Measurements from ENCODE around the gene MBOAT1. TPM values are rescaled to one million over a fixed set of nuclear protein-coding genes. Genes with fewer than 3 reads are reported as not detected.
"Not testable (repeated sequence)": the region's sequence is repeated elsewhere in the genome, so short reads cannot be mapped to it uniquely, and the experiment has no call there.

MBOAT1 gene
- total and polyA plus RNA-seq, 7 donors = 0.31 to 2.7 (median 0.84) TPM

DNA sequence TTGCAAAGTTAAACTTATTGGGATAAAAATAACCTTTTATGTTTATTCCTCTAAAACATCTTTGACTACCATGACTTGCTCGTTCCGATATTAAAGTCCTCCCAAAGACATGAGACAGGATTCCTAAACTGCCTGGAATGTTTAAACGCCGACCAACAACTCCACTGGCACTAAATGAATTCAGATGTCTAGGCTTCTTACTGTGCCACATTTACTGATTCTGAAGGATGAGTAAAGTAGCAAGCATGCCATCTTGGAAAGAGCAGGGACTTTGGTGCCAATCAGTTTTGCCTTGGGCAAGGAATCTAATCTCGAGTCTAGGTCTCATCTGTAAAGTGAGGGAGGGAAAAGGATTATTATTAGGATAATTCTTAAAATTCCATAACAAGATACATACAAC is 25.3 kb downstream of the MBOAT1 start:
- Histone ChIP-seq H3K4me1 (no peaks in the 10 kb centered on the region), H3K36me3 (ENCODE audit: insufficient read depth in 1 of 2, low read depth in 1 of 2) (no peaks in the 10 kb centered on the region), H3K27me3 (ENCODE audit: insufficient read depth in 3 of 3, low read length in 2 of 3) (peaks cover 0 to 1% (median 0%) of the 10 kb centered on the region in 3 donors), H3K9me3 (no peaks in the 10 kb centered on the region), H3K4me3 (no peak overlapping the region), H3K27ac (no peak overlapping the region)
- 78 to 89% (median 80%) methylated on average over 5 of the region's 5 CpGs for WGBS, 3 donors
- intact Hi-C loops (cut with DNase I) = no loop called here
- TF ChIP-seq, protein P1, sequence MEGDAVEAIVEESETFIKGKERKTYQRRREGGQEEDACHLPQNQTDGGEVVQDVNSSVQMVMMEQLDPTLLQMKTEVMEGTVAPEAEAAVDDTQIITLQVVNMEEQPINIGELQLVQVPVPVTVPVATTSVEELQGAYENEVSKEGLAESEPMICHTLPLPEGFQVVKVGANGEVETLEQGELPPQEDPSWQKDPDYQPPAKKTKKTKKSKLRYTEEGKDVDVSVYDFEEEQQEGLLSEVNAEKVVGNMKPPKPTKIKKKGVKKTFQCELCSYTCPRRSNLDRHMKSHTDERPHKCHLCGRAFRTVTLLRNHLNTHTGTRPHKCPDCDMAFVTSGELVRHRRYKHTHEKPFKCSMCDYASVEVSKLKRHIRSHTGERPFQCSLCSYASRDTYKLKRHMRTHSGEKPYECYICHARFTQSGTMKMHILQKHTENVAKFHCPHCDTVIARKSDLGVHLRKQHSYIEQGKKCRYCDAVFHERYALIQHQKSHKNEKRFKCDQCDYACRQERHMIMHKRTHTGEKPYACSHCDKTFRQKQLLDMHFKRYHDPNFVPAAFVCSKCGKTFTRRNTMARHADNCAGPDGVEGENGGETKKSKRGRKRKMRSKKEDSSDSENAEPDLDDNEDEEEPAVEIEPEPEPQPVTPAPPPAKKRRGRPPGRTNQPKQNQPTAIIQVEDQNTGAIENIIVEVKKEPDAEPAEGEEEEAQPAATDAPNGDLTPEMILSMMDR (IDR thresholded peaks at IDR 0.05) = no peak
- ATAC-seq (no peak), DNase-seq (no peak)

DNA sequence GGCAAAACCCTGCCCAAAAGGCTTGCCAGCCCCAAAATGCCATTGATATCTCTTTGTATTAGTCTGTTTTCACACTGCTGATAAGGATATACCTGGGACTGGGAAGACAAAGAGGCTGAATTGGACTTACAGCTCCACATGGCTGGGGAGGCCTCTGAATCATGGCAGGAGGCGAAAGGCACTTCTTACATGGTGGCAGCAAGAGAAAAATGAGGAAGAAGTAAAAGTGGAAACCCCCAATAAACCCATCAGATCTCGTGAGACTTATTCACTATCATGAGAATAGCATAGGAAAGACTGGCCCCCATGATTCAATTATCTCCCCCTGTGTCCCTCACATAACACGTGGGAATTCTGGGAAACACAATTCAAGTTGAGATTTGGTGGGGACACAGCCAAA is 28.6 kb downstream of the MBOAT1 start:
- Histone ChIP-seq H3K4me1 (no peaks in the 10 kb centered on the region), H3K9me3 (no peaks in the 10 kb centered on the region), H3K36me3 (ENCODE audit: insufficient read depth in 1 of 2, low read depth in 1 of 2) (no peaks in the 10 kb centered on the region), H3K27ac (no peak overlapping the region), H3K4me3 (no peak overlapping the region), H3K27me3 (ENCODE audit: insufficient read depth in 3 of 3, low read length in 2 of 3) (peaks cover 0 to 1% (median 0%) of the 10 kb centered on the region in 3 donors)
- ATAC-seq = no peak
- DNase-seq = no peak
- intact Hi-C loops (cut with DNase I) = no loop called here
- WGBS, 3 donors = 95 to 100% (median 97%) methylated on average over 3 of the region's 3 CpGs
- TF ChIP-seq, protein P1 (IDR thresholded peaks at IDR 0.05) = no peak

DNA sequence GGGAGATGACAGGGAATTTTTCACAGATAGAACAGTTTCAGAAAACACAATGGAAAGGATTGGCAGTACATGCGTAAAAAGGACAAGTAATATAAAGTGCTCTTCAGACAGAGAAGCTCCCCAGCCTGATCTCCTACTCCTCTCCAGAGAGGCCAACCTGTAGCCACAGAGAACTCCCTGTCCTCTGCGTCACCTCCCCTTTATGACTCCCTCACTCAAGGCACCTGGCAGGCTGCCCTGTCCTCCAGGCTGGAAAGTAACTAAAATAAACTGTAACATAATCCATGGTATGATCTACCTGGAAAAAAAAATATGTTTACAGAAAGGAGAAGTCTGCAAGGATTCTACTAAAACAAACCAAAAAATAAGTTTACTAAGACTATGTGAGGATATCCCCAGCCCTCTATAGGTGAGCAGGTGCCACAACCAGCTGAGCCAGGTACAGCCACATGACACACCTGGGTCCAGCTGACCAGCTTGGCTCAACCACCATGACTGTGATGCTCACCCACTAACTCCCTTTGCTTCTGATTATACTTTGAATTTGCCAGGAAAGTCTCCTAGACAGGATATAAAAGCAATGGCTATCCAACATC is 29.2 kb downstream of the MBOAT1 start:
- H3K27me3 ChIP-seq (ENCODE audit: insufficient read depth in 3 of 3, low read length in 2 of 3) = peaks cover 0 to 1% (median 0%) of the 10 kb centered on the region in 3 donors
- peak in 1 of 2 donors; percentile 23 for DNase-seq
- TF ChIP-seq, protein P1 (IDR thresholded peaks at IDR 0.05) = no peak
- 71 to 83% (median 77%) methylated on average over 2 of the region's 2 CpGs for WGBS, 3 donors
- no peak overlapping the region for H3K27ac ChIP-seq
- H3K4me1 ChIP-seq = no peaks in the 10 kb centered on the region
- intact Hi-C loops (cut with DNase I) = no loop called here
- ATAC-seq = peak; percentile 39 to 83 (median 76)
- H3K36me3 ChIP-seq (ENCODE audit: insufficient read depth in 1 of 2, low read depth in 1 of 2) = no peaks in the 10 kb centered on the region
- no peaks in the 10 kb centered on the region for H3K9me3 ChIP-seq
- H3K4me3 ChIP-seq = no peak overlapping the region

DNA sequence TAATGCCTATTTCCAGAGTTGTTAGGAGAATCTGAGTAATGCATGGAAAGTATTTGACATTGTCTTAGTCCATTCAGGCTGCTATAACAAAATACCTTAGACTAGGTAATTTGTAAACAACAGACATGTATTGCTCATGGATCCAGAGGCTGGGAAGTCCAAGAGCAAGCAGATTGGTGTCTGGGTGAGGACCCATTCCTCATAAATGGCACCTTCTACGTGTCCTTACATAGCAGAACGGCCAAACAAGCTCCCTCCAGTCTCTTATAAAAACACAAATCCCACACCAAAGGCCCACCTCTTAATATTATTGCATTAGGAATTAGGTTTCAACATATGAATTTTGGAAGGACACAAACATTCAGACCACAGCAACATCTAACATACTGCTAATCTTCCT is 30.2 kb downstream of the MBOAT1 start:
- intact Hi-C loops (cut with DNase I) = no loop called here
- H3K27me3 ChIP-seq (ENCODE audit: insufficient read depth in 3 of 3, low read length in 2 of 3) = peaks cover 0 to 1% (median 0%) of the 10 kb centered on the region in 3 donors
- WGBS, 3 donors = 95 to 98% (median 97%) methylated on average over 2 of the region's 2 CpGs
- no peak for DNase-seq
- no peak overlapping the region for H3K27ac ChIP-seq
- no peaks in the 10 kb centered on the region for H3K4me1 ChIP-seq
- H3K36me3 ChIP-seq (ENCODE audit: insufficient read depth in 1 of 2, low read depth in 1 of 2) = no peaks in the 10 kb centered on the region
- no peak overlapping the region for H3K4me3 ChIP-seq
- no peaks in the 10 kb centered on the region for H3K9me3 ChIP-seq
- ATAC-seq = no peak
- TF ChIP-seq, protein P1 (IDR thresholded peaks at IDR 0.05) = no peak

DNA sequence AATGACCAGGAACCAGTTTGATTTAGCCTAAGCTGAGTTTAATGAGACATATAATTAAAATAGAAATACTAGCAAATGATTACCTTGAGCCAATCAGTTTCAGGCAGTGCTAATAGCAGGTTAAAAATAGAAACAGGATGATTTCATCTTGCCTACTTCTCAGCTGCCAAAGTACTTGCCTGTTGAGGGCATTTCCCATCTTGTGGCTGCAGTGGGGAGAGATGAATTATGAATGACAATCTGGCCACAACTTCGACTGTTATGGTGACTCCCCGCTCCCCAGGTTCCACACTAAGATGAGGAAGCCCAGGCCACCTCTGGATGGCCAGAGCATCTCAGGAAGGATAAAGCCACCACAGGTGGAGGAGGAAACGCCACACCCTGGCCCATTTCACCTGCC is 31.3 kb downstream of the MBOAT1 start:
- 67 to 75% (median 70%) methylated on average over 3 of the region's 3 CpGs for WGBS, 3 donors
- H3K4me3 ChIP-seq = no peak overlapping the region
- intact Hi-C loops (cut with DNase I) = no loop called here
- no peak overlapping the region for H3K27ac ChIP-seq
- no peaks in the 10 kb centered on the region for H3K36me3 ChIP-seq (ENCODE audit: insufficient read depth in 1 of 2, low read depth in 1 of 2)
- H3K9me3 ChIP-seq = no peaks in the 10 kb centered on the region
- DNase-seq = no peak
- ATAC-seq = peak; percentile 32 to 73 (median 57)
- H3K4me1 ChIP-seq = no peaks in the 10 kb centered on the region
- H3K27me3 ChIP-seq (ENCODE audit: insufficient read depth in 3 of 3, low read length in 2 of 3) = peaks cover 0 to 1% (median 0%) of the 10 kb centered on the region in 3 donors
- TF ChIP-seq, protein P1 (IDR thresholded peaks at IDR 0.05) = no peak

DNA sequence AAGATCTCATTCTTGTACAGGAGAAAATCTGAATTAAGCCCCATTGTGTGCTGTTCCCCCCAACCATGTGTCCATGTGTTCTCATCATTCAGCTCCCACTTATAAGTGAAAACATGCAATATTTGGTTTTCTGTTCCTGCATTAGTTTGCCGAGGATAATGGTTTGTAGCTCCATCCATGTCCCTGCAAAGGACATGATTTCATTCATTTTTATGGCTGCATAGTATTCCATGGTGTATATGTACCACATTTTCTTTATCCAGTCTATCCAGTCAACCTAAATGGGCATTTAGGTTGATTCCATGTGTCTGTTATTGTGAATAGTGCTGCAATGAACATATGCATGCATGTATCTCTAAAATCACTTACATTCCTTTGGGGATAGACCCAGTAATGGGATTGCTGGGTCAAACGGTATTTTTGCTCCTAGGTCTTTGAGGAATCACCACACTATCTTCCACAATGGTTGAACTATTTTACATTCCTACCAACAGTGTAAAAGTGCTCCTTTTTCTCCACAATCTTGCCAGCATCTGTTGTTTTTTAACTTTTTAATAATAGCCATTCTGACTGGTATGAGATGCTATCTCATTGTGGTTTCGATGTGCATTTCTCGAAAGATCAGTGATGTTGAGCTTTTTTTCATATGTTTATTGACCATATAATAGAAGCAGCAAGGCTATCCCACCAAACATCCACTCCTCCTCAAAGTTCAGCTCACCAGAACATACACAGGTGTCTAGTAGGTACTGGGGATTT is 32.8 kb downstream of the MBOAT1 start:
- WGBS, 3 donors = 92 to 97% (median 93%) methylated on average over 4 of the region's 4 CpGs
- ATAC-seq; intact Hi-C loops (cut with DNase I): not testable (repeated sequence)

More for the DNA sequence above, 32.8 kb downstream of the MBOAT1 start:
- not testable (repeated sequence) for H3K4me3 ChIP-seq; H3K36me3 ChIP-seq (ENCODE audit: insufficient read depth in 1 of 2, low read depth in 1 of 2); H3K27ac ChIP-seq; H3K9me3 ChIP-seq; H3K4me1 ChIP-seq; H3K27me3 ChIP-seq (ENCODE audit: insufficient read depth in 3 of 3, low read length in 2 of 3); DNase-seq
